ENCODE results near the gene KIF7. TPM values are rescaled to one million over a fixed set of nuclear protein-coding genes. Genes with fewer than 3 reads are reported as not detected.

The KIF7 gene
- total and polyA plus RNA-seq, 12 donors: 1.6 to 8.2 (median 5.3) TPM

DNA sequence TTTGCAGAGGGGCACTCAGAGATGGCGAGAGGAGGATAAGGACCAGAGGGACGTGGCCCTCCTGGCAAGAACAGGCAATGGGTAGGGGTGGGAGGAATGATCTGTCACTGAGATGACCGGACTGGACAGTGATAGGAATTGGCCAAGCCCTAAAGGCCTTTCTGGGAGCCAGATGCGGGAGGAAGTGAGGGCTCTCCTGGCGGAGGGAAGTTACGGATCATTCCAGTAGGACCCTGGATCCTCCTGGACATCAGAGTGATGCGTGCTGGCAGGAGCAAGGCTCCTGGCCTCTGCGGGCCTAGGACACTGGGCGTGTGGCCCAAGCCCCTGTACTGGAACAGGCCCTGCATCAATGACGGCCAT lies 23.4 kb downstream of the KIF7 start:
- TF ChIP-seq POLR2A (IDR thresholded peaks at IDR 0.05) (no peak), CTCF (IDR thresholded peaks at IDR 0.05) (no peak)
- H3K27me3 ChIP-seq: no peaks in the 10 kb centered on the region
- no peaks in the 10 kb centered on the region for H3K9me3 ChIP-seq (replicated peaks in 1 of 3)
- H3K27ac ChIP-seq: no peak overlapping the region
- peaks cover 0 to 37% of the 10 kb centered on the region in 2 donors for H3K36me3 ChIP-seq (replicated peaks in 1 of 2)
- peak in 1 of 7 donors; percentile 10 for DNase-seq
- WGBS, 4 donors: 87 to 90% (median 89%) methylated on average over 10 of the region's 10 CpGs
- H3K4me1 ChIP-seq (replicated peaks in 1 of 2): no peaks in the 10 kb centered on the region
- intact Hi-C loops (cut with DNase I): no loop called here
- no peak overlapping the region for H3K4me3 ChIP-seq

DNA sequence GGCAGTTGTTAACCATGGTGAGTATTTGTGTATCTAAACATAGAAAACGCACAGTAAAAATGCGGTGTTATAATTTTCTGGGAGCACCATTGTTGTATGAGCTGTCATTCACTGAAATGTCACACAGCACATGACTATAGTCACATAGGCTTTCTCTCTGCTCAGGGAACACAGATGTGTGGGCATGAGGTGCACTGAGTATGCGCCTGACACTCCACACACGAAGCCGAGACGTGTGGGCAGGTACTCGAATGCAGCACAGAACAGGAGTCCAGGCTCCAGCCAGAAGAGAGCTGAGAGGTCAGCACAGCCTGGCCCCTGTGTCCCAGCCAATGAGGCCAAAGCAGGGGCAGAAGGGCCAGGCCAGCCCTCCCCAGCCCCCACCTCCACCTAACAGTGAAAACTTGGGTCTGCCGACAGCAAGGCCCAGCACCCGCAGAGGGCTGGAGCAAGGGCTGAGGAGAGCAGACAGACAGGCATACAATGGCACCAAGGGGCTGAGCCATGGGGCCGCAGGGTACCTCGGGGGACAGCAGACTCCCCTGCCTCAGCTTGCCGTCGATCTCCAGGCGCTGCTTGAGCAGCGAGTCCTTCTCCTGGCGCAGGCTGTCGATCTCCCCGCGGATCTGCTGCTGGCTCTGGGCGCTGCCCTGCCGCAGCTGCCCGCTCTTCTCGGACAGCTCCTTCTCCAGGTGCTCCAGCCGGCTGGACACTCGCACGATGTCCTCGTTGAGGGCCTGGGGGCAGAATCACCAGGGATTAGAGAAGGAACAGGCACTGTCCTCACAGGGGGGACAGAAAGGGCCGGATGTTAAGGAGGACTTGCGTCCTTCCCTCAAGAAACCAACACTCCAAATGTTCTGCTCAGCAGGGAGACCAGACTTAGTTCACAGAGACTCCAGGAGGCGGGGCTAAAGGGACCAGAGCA lies 24.0 kb downstream of the KIF7 start:
- Histone ChIP-seq H3K4me1 (replicated peaks in 1 of 2) (no peaks in the 10 kb centered on the region), H3K36me3 (replicated peaks in 1 of 2) (peaks cover 0 to 43% of the 10 kb centered on the region in 2 donors), H3K9me3 (replicated peaks in 1 of 3) (no peaks in the 10 kb centered on the region), H3K27me3 (no peaks in the 10 kb centered on the region), H3K27ac (no peak overlapping the region), H3K4me3 (no peak overlapping the region)
- peak in 1 of 7 donors; percentile 15 for DNase-seq
- intact Hi-C loops (cut with DNase I): no loop called here
- WGBS, 4 donors: 94 to 97% (median 95%) methylated on average over 10 to 30 of the region's 30 CpGs
- no peak for TF ChIP-seq CTCF (IDR thresholded peaks at IDR 0.05)
- TF ChIP-seq POLR2A (IDR thresholded peaks at IDR 0.05): no peak

DNA sequence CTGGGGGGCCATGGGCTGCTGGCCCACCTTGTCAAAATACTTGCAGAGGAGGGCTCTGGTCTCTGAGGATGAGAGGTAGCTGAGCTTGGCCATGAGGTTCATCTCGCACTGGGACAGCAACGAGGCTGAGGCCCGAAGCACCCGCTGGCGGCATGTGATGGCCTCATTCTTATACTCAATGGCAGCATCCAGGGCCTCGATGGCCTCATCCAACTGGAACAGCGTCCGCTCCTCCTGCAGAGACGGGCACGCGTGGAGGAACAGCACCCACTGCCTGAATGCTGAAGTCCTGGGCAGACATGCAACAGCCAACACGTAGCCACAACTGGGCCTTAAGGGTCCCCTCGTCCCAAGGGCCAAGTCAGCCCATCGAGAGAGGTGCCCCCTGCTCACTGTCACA lies 25.0 kb downstream of the KIF7 start:
- Histone ChIP-seq H3K9me3 (replicated peaks in 1 of 3) (no peaks in the 10 kb centered on the region), H3K4me3 (no peak overlapping the region), H3K4me1 (replicated peaks in 1 of 2) (no peaks in the 10 kb centered on the region), H3K27me3 (no peaks in the 10 kb centered on the region), H3K27ac (no peak overlapping the region), H3K36me3 (replicated peaks in 1 of 2) (peaks cover 0 to 45% of the 10 kb centered on the region in 2 donors)
- peak in 1 of 7 donors; percentile 5 for DNase-seq
- 91 to 100% (median 96%) methylated on average over 1 to 14 of the region's 14 CpGs for WGBS, 4 donors
- TF ChIP-seq CTCF (IDR thresholded peaks at IDR 0.05): no peak
- TF ChIP-seq POLR2A (IDR thresholded peaks at IDR 0.05): no peak
- intact Hi-C loops (cut with DNase I): no loop called here

DNA sequence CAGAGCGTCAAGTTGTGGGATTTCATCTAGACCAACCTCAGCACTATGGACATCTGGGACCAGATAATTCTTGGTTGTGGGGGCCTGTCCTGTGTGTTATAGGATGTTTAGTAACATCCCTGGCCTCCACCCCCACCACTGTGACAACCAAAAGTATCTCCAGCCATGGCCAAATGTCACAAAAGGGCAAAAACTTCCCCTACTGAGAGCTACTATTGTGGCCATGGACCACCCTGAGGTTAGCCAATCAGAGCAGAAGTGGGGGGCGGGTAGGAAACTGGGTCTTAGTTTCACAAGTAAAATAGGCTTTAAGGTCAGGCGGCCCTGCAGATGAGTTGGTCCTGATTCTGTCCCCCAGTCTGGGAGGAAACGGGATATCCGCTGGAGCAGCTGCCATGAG lies 25.4 kb downstream of the KIF7 start:
- WGBS, 4 donors: 94 to 97% (median 95%) methylated on average over 5 of the region's 5 CpGs
- H3K9me3 ChIP-seq (replicated peaks in 1 of 3): no peaks in the 10 kb centered on the region
- TF ChIP-seq POLR2A (IDR thresholded peaks at IDR 0.05): no peak
- no peak for TF ChIP-seq CTCF (IDR thresholded peaks at IDR 0.05)
- intact Hi-C loops (cut with DNase I): no loop called here
- H3K27me3 ChIP-seq: no peaks in the 10 kb centered on the region
- no peak overlapping the region for H3K27ac ChIP-seq
- H3K4me1 ChIP-seq (replicated peaks in 1 of 2): no peaks in the 10 kb centered on the region
- H3K4me3 ChIP-seq: no peak overlapping the region
- no peak for DNase-seq
- peaks cover 0 to 45% of the 10 kb centered on the region in 2 donors for H3K36me3 ChIP-seq (replicated peaks in 1 of 2)

Data from adrenal gland (tissue), 12 donors.